Natural killer cell (primary cell): ENCODE data around the gene SPDYC. TPM values are rescaled to one million over a fixed set of nuclear protein-coding genes. Genes with fewer than 3 reads are reported as not detected.
A peak's percentile ranks its signal among the peaks of the same experiment; 100 is the strongest.

Source experiments
- ATAC-seq, 3 donors: fragments of 150-1000 bp in 2 of 3; fragments of 200-7000 bp in 1 of 3; cut with Tn5 transposase; 1 replicate in 1 of 3; 2 replicates in 2 of 3; pipeline ENCODE4 v1.10.0; 2021; ENCODE audit warnings: mild to moderate bottlenecking in 2 of 3, moderate library complexity in 2 of 3
- DNase-seq, 2 donors: peaks; one replicate each; pipeline versions ENCODE4 v3.0.0 to v3.0.0-alpha.2; 2013 to 2021; ENCODE audit warnings: mixed read lengths in 1 of 2
- H3K27ac ChIP-seq: one replicate; pipeline ENCODE4 v1.5.1; 2013; ENCODE audit warnings: mild to moderate bottlenecking, low read length
- H3K27me3 ChIP-seq: one replicate; pipeline ENCODE4 v1.6.1; 2013; ENCODE audit warnings: low read length; ENCODE audit not compliant: control insufficient read depth, insufficient read depth
- H3K36me3 ChIP-seq: one replicate; pipeline ENCODE4 v1.6.1; 2013; ENCODE audit warnings: low read length; ENCODE audit not compliant: control insufficient read depth, insufficient read depth
- H3K4me1 ChIP-seq: one replicate; pipeline ENCODE4 v1.6.1; 2013; ENCODE audit warnings: low read length; ENCODE audit not compliant: control insufficient read depth, insufficient read depth
- H3K4me3 ChIP-seq: one replicate; pipeline ENCODE4 v1.5.1; 2013; ENCODE audit warnings: low read length
- H3K9me3 ChIP-seq: one replicate; pipeline ENCODE4 v1.6.1; 2013; ENCODE audit warnings: low read length; ENCODE audit not compliant: control insufficient read depth, insufficient read depth
- H3K27ac Mint-ChIP-seq, 2 donors: one replicate each; pipeline ENCODE4 v1.8.0; 2022; ENCODE audit warnings: mild to moderate bottlenecking in 2 of 2, mixed read lengths in 2 of 2, moderate library complexity in 1 of 2
- H3K27me3 Mint-ChIP-seq, 2 donors: one replicate each; pipeline ENCODE4 v1.8.0; 2022; ENCODE audit warnings: low read depth in 2 of 2, mixed read lengths in 2 of 2
- H3K36me3 Mint-ChIP-seq: one replicate; pipeline ENCODE4 v1.8.0; 2022; ENCODE audit warnings: mixed read lengths
- H3K4me1 Mint-ChIP-seq, 2 donors: one replicate each; pipeline ENCODE4 v1.8.0; 2022; ENCODE audit warnings: mixed read lengths in 2 of 2
- H3K4me3 Mint-ChIP-seq: one replicate; pipeline ENCODE4 v1.8.0; 2022; ENCODE audit warnings: mild to moderate bottlenecking, moderate library complexity, mixed read lengths
- H3K9me3 Mint-ChIP-seq, 2 donors: one replicate each; pipeline ENCODE4 v1.8.0; 2022; ENCODE audit warnings: mixed read lengths in 2 of 2
- CTCF ChIP-seq: fragments of 200-600 bp; IDR thresholded peaks from one replicate; pipeline ENCODE4 v1.8.0; 2022; ENCODE audit warnings: antibody characterized with exemption
- WGBS: methylation state at CpG from one replicate; pipeline ENCODE4 v1.1.7; 2013; ENCODE audit warnings: missing lambda C conversion rate; ENCODE audit not compliant: insufficient coverage; 5-methylcytosine and 5-hydroxymethylcytosine counted together
- intact Hi-C: fragments of 100-400 bp; cut with micrococcal nuclease; formaldehyde crosslinking; loops from one replicate; pipeline ENCODE4 v1.14.2; 2022
- total RNA-seq, 4 donors: library from RNA; stranded (reverse); fragments of 120-200 nt in 1 of 4; gene quantifications; one replicate each; pipeline versions ENCODE4 v1.2.3 to v1.2.4, GENCODE V29; 2013 to 2022

SPDYC gene
- total RNA-seq, 3 donors from 2014 or later (not counting 1 experiment from before 2014, with no cell fraction given) = not detected

GRCh38 chr11:65135633-65136145, 34.3 kb upstream of the SPDYC start:
- peak overlapping the region; percentile 92 for H3K4me3 ChIP-seq
- intact Hi-C loops = loop anchor here (1.0 to 2.0 kb wide), 2 partner anchors 13 to 19 kb away; partner anchors contain the start of genes FAU, MRPL49 and ZNHIT2
- TF ChIP-seq CTCF = no peak
- no peaks in the 10 kb centered on the region for H3K27me3 ChIP-seq
- Mint-ChIP-seq H3K4me3 (peak overlapping the region; percentile 98), H3K4me1 (peaks cover 32 to 52% of the 10 kb centered on the region in 2 donors), H3K27ac (peak overlapping the region; percentile 99), H3K36me3 (no peaks in the 10 kb centered on the region), H3K9me3 (no peaks in the 10 kb centered on the region), H3K27me3 (peaks cover 0 to 3% of the 10 kb centered on the region in 2 donors)
- peaks cover 21% of the 10 kb centered on the region for H3K36me3 ChIP-seq
- WGBS = 75% methylated on average over 9 of the region's 11 CpGs
- DNase-seq = no peak
- peak overlapping the region; percentile 99 for H3K27ac ChIP-seq
- H3K9me3 ChIP-seq = no peaks in the 10 kb centered on the region
- peaks cover 45% of the 10 kb centered on the region for H3K4me1 ChIP-seq
- no peak for ATAC-seq

GRCh38 chr11:65136515-65137096, 33.4 kb upstream of the SPDYC start:
- TF ChIP-seq CTCF = no peak
- intact Hi-C loops = no loop called here
- Histone ChIP-seq H3K36me3 (peaks cover 12% of the 10 kb centered on the region), H3K4me3 (no peak overlapping the region), H3K9me3 (no peaks in the 10 kb centered on the region), H3K4me1 (peaks cover 36% of the 10 kb centered on the region), H3K27ac (no peak overlapping the region), H3K27me3 (no peaks in the 10 kb centered on the region)
- ATAC-seq = no peak
- DNase-seq = peak in 1 of 2 donors; percentile 10
- Mint-ChIP-seq H3K4me3 (peak overlapping the region; percentile 77), H3K4me1 (peaks cover 32 to 47% of the 10 kb centered on the region in 2 donors), H3K36me3 (no peaks in the 10 kb centered on the region), H3K9me3 (no peaks in the 10 kb centered on the region), H3K27ac (peak overlapping the region; percentile 99), H3K27me3 (peaks cover 0 to 12% of the 10 kb centered on the region in 2 donors)
- 90% methylated on average over 15 of the region's 15 CpGs for WGBS

GRCh38 chr11:65141896-65142494, 28.0 kb upstream of the SPDYC start:
- Histone ChIP-seq H3K9me3 (no peaks in the 10 kb centered on the region), H3K36me3 (no peaks in the 10 kb centered on the region), H3K27me3 (no peaks in the 10 kb centered on the region), H3K4me3 (no peak overlapping the region), H3K27ac (no peak overlapping the region), H3K4me1 (no peaks in the 10 kb centered on the region)
- intact Hi-C loops = no loop called here
- 85% methylated on average over 7 of the region's 7 CpGs for WGBS
- no peak for DNase-seq
- Mint-ChIP-seq H3K27me3 (peaks cover 6 to 21% of the 10 kb centered on the region in 2 donors), H3K4me1 (no peaks in the 10 kb centered on the region), H3K4me3 (no peak overlapping the region), H3K36me3 (no peaks in the 10 kb centered on the region), H3K27ac (no peak overlapping the region), H3K9me3 (no peaks in the 10 kb centered on the region)
- TF ChIP-seq CTCF = no peak
- ATAC-seq = no peak
